Vagina (tissue), 2 donors: Measurements from ENCODE around the gene SSU72. TPM values are rescaled to one million over a fixed set of nuclear protein-coding genes. Genes with fewer than 3 reads are reported as not detected.
"Not testable (repeated sequence)": the region's sequence is repeated elsewhere in the genome, so short reads cannot be mapped to it uniquely, and the experiment has no call there.

ENCODE experiments used
- DNase-seq, 2 donors: peaks; one replicate each; pipeline ENCODE4 v3.0.0-alpha.2; 2017; ENCODE audit errors: extremely low spot score in 2 of 2
- H3K27ac ChIP-seq: fragments of 200-600 bp; sonication (generic); one replicate; pipeline ENCODE4 v1.5.1; 2019
- H3K27me3 ChIP-seq: fragments of 200-600 bp; sonication (generic); one replicate; pipeline ENCODE4 v1.5.1; 2019
- H3K36me3 ChIP-seq, 2 donors: fragments of 200-600 bp; sonication (generic); one replicate each; pipeline ENCODE4 v1.5.1; 2017 to 2019
- H3K4me1 ChIP-seq: fragments of 200-600 bp; sonication (generic); one replicate; pipeline ENCODE4 v1.5.1; 2019
- H3K4me3 ChIP-seq, 2 donors: fragments of 200-600 bp; sonication (generic); 1 replicate in 1 of 2; 2 replicates in 1 of 2; pipeline ENCODE4 v1.5.1; 2016 to 2019
- H3K9me3 ChIP-seq: fragments of 200-600 bp; sonication (generic); one replicate; pipeline ENCODE4 v1.5.1; 2019
- POLR2A ChIP-seq, 2 donors: fragments of 450-650 bp; IDR thresholded peaks; one replicate each; pipeline ENCODE4 v1.6.1; 2017; ENCODE audit warnings: antibody characterized with exemption in 2 of 2, mild to moderate bottlenecking in 2 of 2, moderate library complexity in 2 of 2
- POLR2AphosphoS5 ChIP-seq, 2 donors: sonication (generic); formaldehyde crosslinking; IDR thresholded peaks; one replicate each; pipeline ENCODE4 v1.9.0; 2017; ENCODE audit warnings: antibody characterized with exemption in 2 of 2, mild to moderate bottlenecking in 2 of 2, low read depth in 1 of 2; ENCODE audit not compliant: insufficient read depth in 1 of 2
- intact Hi-C: fragments of 100-400 bp; cut with DNase I; formaldehyde crosslinking; loops from one replicate; pipeline ENCODE4 v1.15.1; 2023
- total RNA-seq: library from RNA; depleted of rRNA; stranded (reverse); fragments of >200 nt; gene quantifications from one replicate; pipeline ENCODE4 v1.2.3, GENCODE V29; 2016
- TF ChIP-seq, protein P1 (sequence below), 3 experiments: fragments of 450-650 bp in 2 of 3; fragments of 200-600 bp in 1 of 3; sonication (generic) in 1 of 3; IDR thresholded peaks; one replicate each; pipeline ENCODE4 v1.5.1; 2017 to 2019; ENCODE audit warnings: antibody characterized with exemption in 3 of 3, mild to moderate bottlenecking in 2 of 3, moderate library complexity in 2 of 3

SSU72 gene
- total RNA-seq, 1 donor from 2014 or later: 105 TPM

- Histone ChIP-seq H3K27me3 (no peaks in the 10 kb centered on the region), H3K36me3 (no peaks in the 10 kb centered on the region), H3K27ac (peak within 1 kb of the TSS; percentile 91), H3K4me1 (peaks cover 8% of the 10 kb centered on the region), H3K9me3 (no peaks in the 10 kb centered on the region), H3K4me3 (peak within 1 kb of the TSS; percentile 74 to 98)
- intact Hi-C loops: no loop called here
- TF ChIP-seq, protein P1, sequence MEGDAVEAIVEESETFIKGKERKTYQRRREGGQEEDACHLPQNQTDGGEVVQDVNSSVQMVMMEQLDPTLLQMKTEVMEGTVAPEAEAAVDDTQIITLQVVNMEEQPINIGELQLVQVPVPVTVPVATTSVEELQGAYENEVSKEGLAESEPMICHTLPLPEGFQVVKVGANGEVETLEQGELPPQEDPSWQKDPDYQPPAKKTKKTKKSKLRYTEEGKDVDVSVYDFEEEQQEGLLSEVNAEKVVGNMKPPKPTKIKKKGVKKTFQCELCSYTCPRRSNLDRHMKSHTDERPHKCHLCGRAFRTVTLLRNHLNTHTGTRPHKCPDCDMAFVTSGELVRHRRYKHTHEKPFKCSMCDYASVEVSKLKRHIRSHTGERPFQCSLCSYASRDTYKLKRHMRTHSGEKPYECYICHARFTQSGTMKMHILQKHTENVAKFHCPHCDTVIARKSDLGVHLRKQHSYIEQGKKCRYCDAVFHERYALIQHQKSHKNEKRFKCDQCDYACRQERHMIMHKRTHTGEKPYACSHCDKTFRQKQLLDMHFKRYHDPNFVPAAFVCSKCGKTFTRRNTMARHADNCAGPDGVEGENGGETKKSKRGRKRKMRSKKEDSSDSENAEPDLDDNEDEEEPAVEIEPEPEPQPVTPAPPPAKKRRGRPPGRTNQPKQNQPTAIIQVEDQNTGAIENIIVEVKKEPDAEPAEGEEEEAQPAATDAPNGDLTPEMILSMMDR (IDR thresholded peaks at IDR 0.05): no peak
- peak; percentile 95 to 99 for TF ChIP-seq POLR2AphosphoS5 (IDR thresholded peaks at IDR 0.05; ENCODE audit: insufficient read depth in 1 of 2, low read depth in 1 of 2)
- DNase-seq: peak in 1 of 2 donors; percentile 96
Measured at GRCh38 chr1:1511533-1512285, 63.0 kb downstream of the SSU72 start, which contains the start of gene ATAD3A. Gene ATAD3A (plus strand): TSS chr1:1512162. CDS start chr1:1512269, 107 bp downstream.

DNA sequence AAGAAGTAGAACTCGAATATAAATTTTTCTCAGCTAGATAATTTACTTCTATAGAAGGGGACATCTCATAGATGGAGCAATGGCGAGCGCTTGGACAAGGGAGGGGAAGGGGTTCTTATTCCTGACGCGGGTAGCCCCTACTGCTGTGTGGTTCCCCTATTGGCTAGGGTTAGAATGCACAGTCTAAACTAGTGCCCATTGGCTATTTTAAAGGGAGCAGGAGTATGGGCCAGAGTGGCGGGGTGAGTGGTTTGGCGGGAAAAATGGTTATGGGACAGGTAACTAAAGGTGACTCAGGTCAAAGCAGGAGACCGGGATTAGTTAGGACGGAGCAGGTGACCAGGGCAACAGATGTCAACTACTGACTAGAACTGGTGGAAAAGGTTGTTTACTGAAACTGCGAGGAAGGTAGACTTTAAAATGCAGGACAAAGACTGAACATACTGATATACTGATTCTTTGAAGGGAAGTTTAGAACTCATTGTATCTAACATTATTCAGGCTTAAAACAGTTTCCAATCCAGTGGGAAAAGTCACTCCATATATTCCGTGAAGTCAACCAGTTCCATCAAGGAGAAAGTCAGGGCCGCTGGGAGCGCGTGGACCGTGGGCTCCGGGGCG lies 63.6 kb downstream of the SSU72 start:
- Histone ChIP-seq H3K4me1 (peaks cover 9% of the 10 kb centered on the region), H3K9me3 (no peaks in the 10 kb centered on the region), H3K4me3 (peak overlapping the region; percentile 74 to 98), H3K27me3 (no peaks in the 10 kb centered on the region), H3K27ac (peak overlapping the region; percentile 91), H3K36me3 (no peaks in the 10 kb centered on the region)
- TF ChIP-seq POLR2A (IDR thresholded peaks at IDR 0.05): no peak
- no peak for TF ChIP-seq POLR2AphosphoS5 (IDR thresholded peaks at IDR 0.05; ENCODE audit: insufficient read depth in 1 of 2, low read depth in 1 of 2)
- TF ChIP-seq, protein P1 (IDR thresholded peaks at IDR 0.05): no peak
- intact Hi-C loops: no loop called here
- DNase-seq: no peak

DNA sequence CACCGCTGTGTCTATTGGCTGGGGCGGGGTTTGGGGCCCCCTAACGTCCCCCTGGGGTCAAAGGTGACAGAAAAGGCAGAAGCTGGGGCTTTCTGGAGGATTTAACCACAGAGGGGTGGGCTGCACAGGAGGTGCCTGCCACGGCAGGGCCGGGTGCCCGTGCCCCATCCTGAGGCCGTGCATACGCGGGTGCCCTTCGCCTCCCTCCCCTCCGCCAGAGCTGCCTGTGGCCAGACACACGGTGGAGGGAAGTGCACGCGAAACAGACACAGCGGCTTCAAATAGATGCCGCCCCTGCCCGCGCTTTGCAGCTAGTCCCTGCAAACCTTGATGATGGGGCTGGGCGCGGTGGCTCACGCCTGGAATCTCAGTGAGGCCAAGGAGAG lies 65.2 kb downstream of the SSU72 start:
- H3K36me3 ChIP-seq, H3K4me3 ChIP-seq, intact Hi-C loops, H3K27me3 ChIP-seq, DNase-seq, H3K27ac ChIP-seq, H3K9me3 ChIP-seq: not testable (repeated sequence)
- H3K4me1 ChIP-seq: peaks cover 20% of the 10 kb centered on the region

- intact Hi-C loops, H3K4me3 ChIP-seq, H3K27ac ChIP-seq, H3K27me3 ChIP-seq, DNase-seq, H3K36me3 ChIP-seq, H3K9me3 ChIP-seq: not testable (repeated sequence)
- H3K4me1 ChIP-seq: peaks cover 20% of the 10 kb centered on the region
Measured at GRCh38 chr1:1508775-1509464, 65.7 kb downstream of the SSU72 start.

- no peaks in the 10 kb centered on the region for H3K36me3 ChIP-seq
- no peaks in the 10 kb centered on the region for H3K27me3 ChIP-seq
- no peak overlapping the region for H3K27ac ChIP-seq
- H3K9me3 ChIP-seq: no peaks in the 10 kb centered on the region
- intact Hi-C loops: no loop called here
- no peak overlapping the region for H3K4me3 ChIP-seq
- TF ChIP-seq POLR2AphosphoS5 (IDR thresholded peaks at IDR 0.05; ENCODE audit: insufficient read depth in 1 of 2, low read depth in 1 of 2): no peak
- TF ChIP-seq, protein P1 (IDR thresholded peaks at IDR 0.05): no peak
- no peak for TF ChIP-seq POLR2A (IDR thresholded peaks at IDR 0.05)
- DNase-seq: no peak
- H3K4me1 ChIP-seq: peaks cover 20% of the 10 kb centered on the region
Measured at GRCh38 chr1:1507305-1507704, 67.4 kb downstream of the SSU72 start.

DNA sequence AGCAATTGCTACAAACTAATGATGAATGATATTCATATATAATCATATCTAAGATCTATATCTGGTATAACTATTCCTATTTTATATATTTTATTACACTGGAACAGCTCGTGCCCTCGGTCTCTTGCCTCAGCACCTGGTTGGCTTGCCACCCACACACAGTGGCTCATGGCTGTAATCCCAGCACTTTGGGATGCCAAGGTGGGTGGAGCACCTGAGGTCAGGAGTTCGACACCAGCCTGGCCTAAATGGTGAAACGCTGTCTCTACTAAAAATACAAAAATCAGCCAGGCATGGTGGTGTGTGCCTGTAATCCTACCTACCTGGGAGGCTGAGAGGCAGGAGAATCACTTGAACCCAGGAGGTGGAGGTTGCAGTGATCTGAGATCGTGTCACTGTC lies 68.9 kb downstream of the SSU72 start:
- H3K36me3 ChIP-seq, H3K4me3 ChIP-seq, intact Hi-C loops, H3K27me3 ChIP-seq, DNase-seq, H3K9me3 ChIP-seq: not testable (repeated sequence)
- Histone ChIP-seq H3K4me1 (peaks cover 14% of the 10 kb centered on the region), H3K27ac (peak overlapping the region; percentile 81)
